ENCODE data around the gene CFAP97D1. TPM values are rescaled to one million over a fixed set of nuclear protein-coding genes. Genes with fewer than 3 reads are reported as not detected.
A peak's percentile ranks its signal among the peaks of the same experiment; 100 is the strongest.

Gene CFAP97D1
- total and polyA plus RNA-seq, 2 experiments from 2014 or later, result 0.07 to 0.10 TPM

GRCh38 chr17:43782913-43783680, 2.9 kb downstream of the CFAP97D1 start:
- Histone ChIP-seq H2AFZ (0 out of 2 replicates have a peak overlapping the region, but pooled peaks have one; percentile 32), H3K27ac (ENCODE audit: low read depth) (no peak overlapping the region), H3K4me1 (ENCODE audit: insufficient read depth) (peaks cover 5% of the 10 kb centered on the region), H3K36me3 (ENCODE audit: insufficient read depth) (no peaks in the 10 kb centered on the region), H3K27me3 (ENCODE audit: insufficient read depth) (peaks cover 21% of the 10 kb centered on the region), H3K9me2 (ENCODE audit: insufficient read depth) (no peaks in the 10 kb centered on the region), H3F3A (replicated peaks; ENCODE audit: low read depth) (no peaks in the 10 kb centered on the region), H3K4me2 (no peak overlapping the region), H3K79me2 (replicated peaks; ENCODE audit: insufficient read depth) (no peaks in the 10 kb centered on the region), H3K4me3 (no peak overlapping the region), H4K20me1 (replicated peaks; ENCODE audit: insufficient read depth) (no peaks in the 10 kb centered on the region)
- no peak overlapping the region for H3K4me3 Mint-ChIP-seq
- DNase-seq (ENCODE audit: low spot score) (no peak), ATAC-seq (no peak)
- no peaks in the 10 kb centered on the region for H3K9me3 Mint-ChIP-seq
- H3K4me1 Mint-ChIP-seq, result peaks cover 7% of the 10 kb centered on the region; the same call in 2 of the 3 replicates
- peaks cover 15% of the 10 kb centered on the region for H3K27me3 Mint-ChIP-seq (ENCODE audit: insufficient read depth, low read depth, poor library complexity)
- TF ChIP-seq CREB1 (CRISPR knock-in tag; IDR thresholded peaks at IDR 0.05; ENCODE audit: low read depth) (no peak), POLR2AphosphoS5 (IDR thresholded peaks at IDR 0.05; ENCODE audit: low read depth) (no peak), EZH2phosphoT487 (IDR thresholded peaks at IDR 0.05; ENCODE audit: unreplicated experiment) (no peak), JUNB (IDR thresholded peaks at IDR 0.05; ENCODE audit: unreplicated experiment) (no peak), NANOG (IDR thresholded peaks at IDR 0.05; ENCODE audit: borderline replicate concordance) (no peak), STAT1 (IDR thresholded peaks at IDR 0.05; ENCODE audit: unreplicated experiment) (no peak), ZNF114 (CRISPR knock-in tag; IDR thresholded peaks at IDR 0.05) (no peak), ZNF331 (CRISPR knock-in tag; IDR thresholded peaks at IDR 0.05; ENCODE audit: low read depth) (no peak), EZH2 (IDR thresholded peaks at IDR 0.05; ENCODE audit: low read depth, unreplicated experiment) (no peak)
- TF ChIP-seq, protein P1, sequence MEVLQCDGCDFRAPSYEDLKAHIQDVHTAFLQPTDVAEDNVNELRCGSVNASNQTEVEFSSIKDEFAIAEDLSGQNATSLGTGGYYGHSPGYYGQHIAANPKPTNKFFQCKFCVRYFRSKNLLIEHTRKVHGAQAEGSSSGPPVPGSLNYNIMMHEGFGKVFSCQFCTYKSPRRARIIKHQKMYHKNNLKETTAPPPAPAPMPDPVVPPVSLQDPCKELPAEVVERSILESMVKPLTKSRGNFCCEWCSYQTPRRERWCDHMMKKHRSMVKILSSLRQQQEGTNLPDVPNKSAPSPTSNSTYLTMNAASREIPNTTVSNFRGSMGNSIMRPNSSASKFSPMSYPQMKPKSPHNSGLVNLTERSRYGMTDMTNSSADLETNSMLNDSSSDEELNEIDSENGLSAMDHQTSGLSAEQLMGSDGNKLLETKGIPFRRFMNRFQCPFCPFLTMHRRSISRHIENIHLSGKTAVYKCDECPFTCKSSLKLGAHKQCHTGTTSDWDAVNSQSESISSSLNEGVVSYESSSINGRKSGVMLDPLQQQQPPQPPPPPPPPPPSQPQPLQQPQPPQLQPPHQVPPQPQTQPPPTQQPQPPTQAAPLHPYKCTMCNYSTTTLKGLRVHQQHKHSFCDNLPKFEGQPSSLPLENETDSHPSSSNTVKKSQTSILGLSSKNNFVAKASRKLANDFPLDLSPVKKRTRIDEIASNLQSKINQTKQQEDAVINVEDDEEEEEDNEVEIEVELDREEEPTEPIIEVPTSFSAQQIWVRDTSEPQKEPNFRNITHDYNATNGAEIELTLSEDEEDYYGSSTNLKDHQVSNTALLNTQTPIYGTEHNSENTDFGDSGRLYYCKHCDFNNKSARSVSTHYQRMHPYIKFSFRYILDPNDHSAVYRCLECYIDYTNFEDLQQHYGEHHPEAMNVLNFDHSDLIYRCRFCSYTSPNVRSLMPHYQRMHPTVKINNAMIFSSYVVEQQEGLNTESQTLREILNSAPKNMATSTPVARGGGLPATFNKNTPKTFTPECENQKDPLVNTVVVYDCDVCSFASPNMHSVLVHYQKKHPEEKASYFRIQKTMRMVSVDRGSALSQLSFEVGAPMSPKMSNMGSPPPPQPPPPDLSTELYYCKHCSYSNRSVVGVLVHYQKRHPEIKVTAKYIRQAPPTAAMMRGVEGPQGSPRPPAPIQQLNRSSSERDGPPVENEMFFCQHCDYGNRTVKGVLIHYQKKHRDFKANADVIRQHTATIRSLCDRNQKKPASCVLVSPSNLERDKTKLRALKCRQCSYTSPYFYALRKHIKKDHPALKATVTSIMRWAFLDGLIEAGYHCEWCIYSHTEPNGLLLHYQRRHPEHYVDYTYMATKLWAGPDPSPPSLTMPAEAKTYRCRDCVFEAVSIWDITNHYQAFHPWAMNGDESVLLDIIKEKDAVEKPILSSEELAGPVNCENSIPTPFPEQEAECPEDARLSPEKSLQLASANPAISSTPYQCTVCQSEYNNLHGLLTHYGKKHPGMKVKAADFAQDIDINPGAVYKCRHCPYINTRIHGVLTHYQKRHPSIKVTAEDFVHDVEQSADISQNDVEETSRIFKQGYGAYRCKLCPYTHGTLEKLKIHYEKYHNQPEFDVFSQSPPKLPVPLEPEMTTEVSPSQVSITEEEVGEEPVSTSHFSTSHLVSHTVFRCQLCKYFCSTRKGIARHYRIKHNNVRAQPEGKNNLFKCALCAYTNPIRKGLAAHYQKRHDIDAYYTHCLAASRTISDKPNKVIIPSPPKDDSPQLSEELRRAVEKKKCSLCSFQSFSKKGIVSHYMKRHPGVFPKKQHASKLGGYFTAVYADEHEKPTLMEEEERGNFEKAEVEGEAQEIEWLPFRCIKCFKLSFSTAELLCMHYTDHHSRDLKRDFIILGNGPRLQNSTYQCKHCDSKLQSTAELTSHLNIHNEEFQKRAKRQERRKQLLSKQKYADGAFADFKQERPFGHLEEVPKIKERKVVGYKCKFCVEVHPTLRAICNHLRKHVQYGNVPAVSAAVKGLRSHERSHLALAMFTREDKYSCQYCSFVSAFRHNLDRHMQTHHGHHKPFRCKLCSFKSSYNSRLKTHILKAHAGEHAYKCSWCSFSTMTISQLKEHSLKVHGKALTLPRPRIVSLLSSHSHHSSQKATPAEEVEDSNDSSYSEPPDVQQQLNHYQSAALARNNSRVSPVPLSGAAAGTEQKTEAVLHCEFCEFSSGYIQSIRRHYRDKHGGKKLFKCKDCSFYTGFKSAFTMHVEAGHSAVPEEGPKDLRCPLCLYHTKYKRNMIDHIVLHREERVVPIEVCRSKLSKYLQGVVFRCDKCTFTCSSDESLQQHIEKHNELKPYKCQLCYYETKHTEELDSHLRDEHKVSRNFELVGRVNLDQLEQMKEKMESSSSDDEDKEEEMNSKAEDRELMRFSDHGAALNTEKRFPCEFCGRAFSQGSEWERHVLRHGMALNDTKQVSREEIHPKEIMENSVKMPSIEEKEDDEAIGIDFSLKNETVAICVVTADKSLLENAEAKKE (CRISPR knock-in tag; IDR thresholded peaks at IDR 0.05), result no peak
- TF ChIP-seq, protein P2, sequence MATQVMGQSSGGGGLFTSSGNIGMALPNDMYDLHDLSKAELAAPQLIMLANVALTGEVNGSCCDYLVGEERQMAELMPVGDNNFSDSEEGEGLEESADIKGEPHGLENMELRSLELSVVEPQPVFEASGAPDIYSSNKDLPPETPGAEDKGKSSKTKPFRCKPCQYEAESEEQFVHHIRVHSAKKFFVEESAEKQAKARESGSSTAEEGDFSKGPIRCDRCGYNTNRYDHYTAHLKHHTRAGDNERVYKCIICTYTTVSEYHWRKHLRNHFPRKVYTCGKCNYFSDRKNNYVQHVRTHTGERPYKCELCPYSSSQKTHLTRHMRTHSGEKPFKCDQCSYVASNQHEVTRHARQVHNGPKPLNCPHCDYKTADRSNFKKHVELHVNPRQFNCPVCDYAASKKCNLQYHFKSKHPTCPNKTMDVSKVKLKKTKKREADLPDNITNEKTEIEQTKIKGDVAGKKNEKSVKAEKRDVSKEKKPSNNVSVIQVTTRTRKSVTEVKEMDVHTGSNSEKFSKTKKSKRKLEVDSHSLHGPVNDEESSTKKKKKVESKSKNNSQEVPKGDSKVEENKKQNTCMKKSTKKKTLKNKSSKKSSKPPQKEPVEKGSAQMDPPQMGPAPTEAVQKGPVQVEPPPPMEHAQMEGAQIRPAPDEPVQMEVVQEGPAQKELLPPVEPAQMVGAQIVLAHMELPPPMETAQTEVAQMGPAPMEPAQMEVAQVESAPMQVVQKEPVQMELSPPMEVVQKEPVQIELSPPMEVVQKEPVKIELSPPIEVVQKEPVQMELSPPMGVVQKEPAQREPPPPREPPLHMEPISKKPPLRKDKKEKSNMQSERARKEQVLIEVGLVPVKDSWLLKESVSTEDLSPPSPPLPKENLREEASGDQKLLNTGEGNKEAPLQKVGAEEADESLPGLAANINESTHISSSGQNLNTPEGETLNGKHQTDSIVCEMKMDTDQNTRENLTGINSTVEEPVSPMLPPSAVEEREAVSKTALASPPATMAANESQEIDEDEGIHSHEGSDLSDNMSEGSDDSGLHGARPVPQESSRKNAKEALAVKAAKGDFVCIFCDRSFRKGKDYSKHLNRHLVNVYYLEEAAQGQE (IDR thresholded peaks at IDR 0.05; ENCODE audit: unreplicated experiment), result no peak
- H3K27ac Mint-ChIP-seq, result no peak overlapping the region
- H3K36me3 Mint-ChIP-seq (ENCODE audit: low read depth), result no peaks in the 10 kb centered on the region

All from GM23338 (cell line).